Tibial nerve (tissue), 4 donors: Measurements from ENCODE around the gene TMEM143.

ENCODE experiments used
- EP300 ChIP-seq, 2 donors: sonication (generic); formaldehyde crosslinking; IDR thresholded peaks; one replicate each; pipeline ENCODE4 v1.6.1; 2017; ENCODE audit warnings: antibody characterized with exemption in 2 of 2, mild to moderate bottlenecking in 1 of 2
- TF ChIP-seq, protein P1 (sequence below), 5 experiments: fragments of 200-600 bp in 3 of 5; fragments of 450-650 bp in 2 of 5; sonication (generic) in 3 of 5; IDR thresholded peaks; one replicate each; pipeline ENCODE4 v1.5.1; 2016 to 2019; ENCODE audit warnings: antibody characterized with exemption in 5 of 5, mild to moderate bottlenecking in 3 of 5, moderate library complexity in 2 of 5

DNA sequence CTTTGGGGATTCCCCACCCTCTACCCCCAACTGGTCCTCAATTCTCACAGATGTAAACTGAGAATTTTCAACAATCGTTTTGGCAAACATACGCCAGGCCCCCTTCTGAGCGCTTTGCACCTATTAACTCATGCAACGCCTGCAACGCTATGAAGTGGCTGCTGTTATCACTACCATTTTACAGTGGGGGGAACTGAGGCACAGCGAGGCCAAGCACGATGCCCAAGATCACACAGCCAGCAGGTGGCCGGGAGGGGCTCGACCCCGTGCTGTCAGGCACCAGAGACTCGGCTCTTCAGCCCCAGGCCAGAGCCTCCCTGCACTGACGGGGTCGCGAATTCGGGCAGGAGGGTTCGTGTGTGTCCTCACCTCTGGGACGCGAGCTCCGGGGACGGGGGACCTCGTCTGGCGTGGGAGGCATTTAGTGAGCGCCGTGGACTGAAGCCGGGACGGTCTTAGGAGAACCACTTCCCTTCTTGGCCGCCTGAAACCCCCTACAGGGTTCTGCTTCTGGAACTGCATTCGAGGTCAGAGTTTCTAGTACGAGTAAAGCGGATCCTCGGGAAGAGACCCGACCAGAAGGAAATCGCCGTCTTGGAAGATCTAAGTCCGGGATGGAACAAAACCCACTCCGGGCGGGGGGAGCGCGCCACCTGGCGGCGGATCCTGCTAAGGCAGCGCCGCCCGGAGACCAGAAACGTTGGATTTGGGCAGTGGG is 72.8 kb downstream of the TMEM143 start:
- TF ChIP-seq, protein P1, sequence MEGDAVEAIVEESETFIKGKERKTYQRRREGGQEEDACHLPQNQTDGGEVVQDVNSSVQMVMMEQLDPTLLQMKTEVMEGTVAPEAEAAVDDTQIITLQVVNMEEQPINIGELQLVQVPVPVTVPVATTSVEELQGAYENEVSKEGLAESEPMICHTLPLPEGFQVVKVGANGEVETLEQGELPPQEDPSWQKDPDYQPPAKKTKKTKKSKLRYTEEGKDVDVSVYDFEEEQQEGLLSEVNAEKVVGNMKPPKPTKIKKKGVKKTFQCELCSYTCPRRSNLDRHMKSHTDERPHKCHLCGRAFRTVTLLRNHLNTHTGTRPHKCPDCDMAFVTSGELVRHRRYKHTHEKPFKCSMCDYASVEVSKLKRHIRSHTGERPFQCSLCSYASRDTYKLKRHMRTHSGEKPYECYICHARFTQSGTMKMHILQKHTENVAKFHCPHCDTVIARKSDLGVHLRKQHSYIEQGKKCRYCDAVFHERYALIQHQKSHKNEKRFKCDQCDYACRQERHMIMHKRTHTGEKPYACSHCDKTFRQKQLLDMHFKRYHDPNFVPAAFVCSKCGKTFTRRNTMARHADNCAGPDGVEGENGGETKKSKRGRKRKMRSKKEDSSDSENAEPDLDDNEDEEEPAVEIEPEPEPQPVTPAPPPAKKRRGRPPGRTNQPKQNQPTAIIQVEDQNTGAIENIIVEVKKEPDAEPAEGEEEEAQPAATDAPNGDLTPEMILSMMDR (IDR thresholded peaks at IDR 0.05) = peak; percentile 92 to 97 (median 96)
- TF ChIP-seq EP300 (IDR thresholded peaks at IDR 0.05) = peak in 1 of 2 donors; percentile 21
